ENCODE results near the gene AGBL1.
"Not testable (repeated sequence)": the region's sequence is repeated elsewhere in the genome, so short reads cannot be mapped to it uniquely, and the experiment has no call there.

The AGBL1 gene

GRCh38 chr15:86522721-86523120 is 443.1 kb downstream of the AGBL1 start:
- DNase-seq (ENCODE audit: low read depth): no peak

GRCh38 chr15:86526938-86527690 is 447.4 kb downstream of the AGBL1 start:
- no peak for DNase-seq (ENCODE audit: low read depth)

GRCh38 chr15:86528094-86528493 is 448.4 kb downstream of the AGBL1 start:
- DNase-seq (ENCODE audit: low read depth): not testable (repeated sequence)

- no peak for DNase-seq (ENCODE audit: low read depth)
These were observed 458.5 kb downstream of the AGBL1 start for GRCh38 chr15:86538141-86538540.

- DNase-seq (ENCODE audit: low read depth): no peak
These were observed 461.3 kb downstream of the AGBL1 start for GRCh38 chr15:86540840-86541467.

- no peak for DNase-seq (ENCODE audit: low read depth)
These were observed 461.9 kb downstream of the AGBL1 start for GRCh38 chr15:86541540-86541939.

- no peak for DNase-seq (ENCODE audit: low read depth)
These were observed 470.4 kb downstream of the AGBL1 start for GRCh38 chr15:86550075-86550474.

- no peak for DNase-seq (ENCODE audit: low read depth)
These were observed 473.4 kb downstream of the AGBL1 start for GRCh38 chr15:86553108-86553507.

- no peak for DNase-seq (ENCODE audit: low read depth)
These were observed 475.4 kb downstream of the AGBL1 start for GRCh38 chr15:86555098-86555497.

GRCh38 chr15:86555939-86556338 is 476.3 kb downstream of the AGBL1 start:
- no peak for DNase-seq (ENCODE audit: low read depth)

- DNase-seq (ENCODE audit: low read depth): no peak
These were observed 476.8 kb downstream of the AGBL1 start for GRCh38 chr15:86556396-86557017.

GRCh38 chr15:86557018-86557550 is 477.4 kb downstream of the AGBL1 start:
- DNase-seq (ENCODE audit: low read depth): no peak

GRCh38 chr15:86558252-86558651 is 478.6 kb downstream of the AGBL1 start:
- no peak for DNase-seq (ENCODE audit: low read depth)

GRCh38 chr15:86558686-86559085 is 479.0 kb downstream of the AGBL1 start:
- no peak for DNase-seq (ENCODE audit: low read depth)

GRCh38 chr15:86568378-86568777 is 488.7 kb downstream of the AGBL1 start:
- no peak for DNase-seq (ENCODE audit: low read depth)

GRCh38 chr15:86570738-86571137 is 491.1 kb downstream of the AGBL1 start:
- DNase-seq (ENCODE audit: low read depth): no peak

GRCh38 chr15:86571873-86572272 is 492.2 kb downstream of the AGBL1 start:
- no peak for DNase-seq (ENCODE audit: low read depth)

- DNase-seq (ENCODE audit: low read depth): no peak
These were observed 492.7 kb downstream of the AGBL1 start for GRCh38 chr15:86572368-86572841.

GRCh38 chr15:86573476-86573875 is 493.8 kb downstream of the AGBL1 start:
- no peak for DNase-seq (ENCODE audit: low read depth)

- no peak for DNase-seq (ENCODE audit: low read depth)
These were observed 508.7 kb downstream of the AGBL1 start for GRCh38 chr15:86588413-86588812.

- no peak for DNase-seq (ENCODE audit: low read depth)
These were observed 510.8 kb downstream of the AGBL1 start for GRCh38 chr15:86590461-86590860.

GRCh38 chr15:86591158-86591557 is 511.5 kb downstream of the AGBL1 start:
- no peak for DNase-seq (ENCODE audit: low read depth)
